ENCODE data around the gene PPP2R2D.

The PPP2R2D gene

DNA sequence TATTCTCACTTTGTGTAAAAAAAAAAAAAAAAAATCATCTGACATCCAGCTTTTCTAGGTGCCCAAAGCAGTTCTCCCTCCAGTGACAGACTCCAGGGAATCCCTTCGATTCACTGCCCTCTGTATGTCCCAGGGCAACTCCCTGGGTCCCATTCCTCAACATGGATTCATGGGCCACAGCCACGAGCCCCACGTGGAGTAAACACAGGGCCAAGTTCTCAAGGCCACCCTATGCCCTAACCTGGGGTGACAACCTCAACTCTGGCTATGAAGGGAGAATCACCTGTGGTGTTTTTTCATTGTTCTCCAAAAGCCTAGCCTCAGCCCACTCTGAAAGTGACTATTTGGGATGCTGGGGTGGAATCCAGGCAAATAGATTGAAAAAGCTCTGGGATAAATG, 77.6 kb downstream of the PPP2R2D start:
- Histone ChIP-seq H2BK5ac (ENCODE audit: low read length) (no peak overlapping the region), H3K4me3 (ENCODE audit: low read length) (no peak overlapping the region), H3K56ac (ENCODE audit: low read length) (no peak overlapping the region), H2BK120ac (ENCODE audit: low read depth, low read length) (no peak overlapping the region), H4K5ac (ENCODE audit: low read length) (peak overlapping the region; percentile 24), H3K4ac (ENCODE audit: low read depth, low read length) (no peak overlapping the region), H4K8ac (ENCODE audit: low read depth, low read length) (no peak overlapping the region), H3K79me2 (ENCODE audit: control insufficient read depth, insufficient read depth, low read length) (no peaks in the 10 kb centered on the region), H2BK15ac (replicated peaks; ENCODE audit: low read depth) (no peak overlapping the region), H3K36me3 (ENCODE audit: control insufficient read depth, insufficient read depth, low read length) (no peaks in the 10 kb centered on the region), H2AK5ac (ENCODE audit: low read length) (no peak overlapping the region), H3K27me3 (ENCODE audit: insufficient read depth, low read length, poor library complexity) (peaks cover 9% of the 10 kb centered on the region), H3K18ac (ENCODE audit: low read length) (no peak overlapping the region), H3K79me1 (ENCODE audit: low read length) (peaks cover 2% of the 10 kb centered on the region), H3K4me1 (ENCODE audit: control insufficient read depth, low read depth, low read length) (peaks cover 9% of the 10 kb centered on the region), H3K9ac (ENCODE audit: low read length) (peak overlapping the region; percentile 10), H3K23ac (ENCODE audit: low read length) (no peak overlapping the region), H3K27ac (ENCODE audit: low read depth, low read length) (no peak overlapping the region), H3K4me2 (ENCODE audit: low read length) (peak overlapping the region; percentile 10)
- no CpG with 5 or more reads among the region's 3 CpGs for WGBS (ENCODE audit: extremely low coverage, insufficient coverage, low lambda C conversion rate)
- DNase-seq, result no peak

DNA sequence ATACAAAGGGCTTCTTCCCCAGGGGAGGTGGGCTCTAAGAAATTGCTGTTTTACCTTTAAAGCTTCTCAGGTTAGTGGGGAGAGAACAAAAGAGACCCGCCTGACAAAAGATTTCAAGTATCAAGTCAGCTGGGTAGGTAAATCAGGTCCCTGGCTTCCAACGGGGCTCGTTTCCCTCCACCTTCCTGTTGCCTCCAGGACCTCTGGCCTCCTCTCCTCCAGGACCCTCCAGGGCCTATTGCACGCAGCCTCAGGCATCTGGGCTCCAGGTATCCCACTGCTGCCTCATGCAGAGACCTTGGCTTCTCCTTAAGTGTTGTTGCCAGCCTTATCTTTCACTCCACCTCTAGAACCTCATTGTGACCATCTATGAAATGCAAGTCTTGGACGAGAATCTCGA, 78.0 kb downstream of the PPP2R2D start:
- Histone ChIP-seq H3K27ac (ENCODE audit: low read depth, low read length) (no peak overlapping the region), H3K56ac (ENCODE audit: low read length) (no peak overlapping the region), H3K27me3 (ENCODE audit: insufficient read depth, low read length, poor library complexity) (peaks cover 14% of the 10 kb centered on the region), H3K23ac (ENCODE audit: low read length) (no peak overlapping the region), H3K4me1 (ENCODE audit: control insufficient read depth, low read depth, low read length) (peaks cover 9% of the 10 kb centered on the region), H3K18ac (ENCODE audit: low read length) (no peak overlapping the region), H3K9ac (ENCODE audit: low read length) (no peak overlapping the region), H3K4ac (ENCODE audit: low read depth, low read length) (no peak overlapping the region), H2BK120ac (ENCODE audit: low read depth, low read length) (no peak overlapping the region), H3K79me1 (ENCODE audit: low read length) (peaks cover 2% of the 10 kb centered on the region), H3K79me2 (ENCODE audit: control insufficient read depth, insufficient read depth, low read length) (no peaks in the 10 kb centered on the region), H4K8ac (ENCODE audit: low read depth, low read length) (no peak overlapping the region), H3K36me3 (ENCODE audit: control insufficient read depth, insufficient read depth, low read length) (no peaks in the 10 kb centered on the region), H2BK15ac (replicated peaks; ENCODE audit: low read depth) (no peak overlapping the region), H3K4me2 (ENCODE audit: low read length) (peak overlapping the region; percentile 10), H4K5ac (ENCODE audit: low read length) (no peak overlapping the region), H2AK5ac (ENCODE audit: low read length) (no peak overlapping the region), H3K4me3 (ENCODE audit: low read length) (no peak overlapping the region), H2BK5ac (ENCODE audit: low read length) (no peak overlapping the region)
- peak; percentile 31 for DNase-seq
- WGBS (ENCODE audit: extremely low coverage, insufficient coverage, low lambda C conversion rate), result no CpG with 5 or more reads among the region's 6 CpGs

DNA sequence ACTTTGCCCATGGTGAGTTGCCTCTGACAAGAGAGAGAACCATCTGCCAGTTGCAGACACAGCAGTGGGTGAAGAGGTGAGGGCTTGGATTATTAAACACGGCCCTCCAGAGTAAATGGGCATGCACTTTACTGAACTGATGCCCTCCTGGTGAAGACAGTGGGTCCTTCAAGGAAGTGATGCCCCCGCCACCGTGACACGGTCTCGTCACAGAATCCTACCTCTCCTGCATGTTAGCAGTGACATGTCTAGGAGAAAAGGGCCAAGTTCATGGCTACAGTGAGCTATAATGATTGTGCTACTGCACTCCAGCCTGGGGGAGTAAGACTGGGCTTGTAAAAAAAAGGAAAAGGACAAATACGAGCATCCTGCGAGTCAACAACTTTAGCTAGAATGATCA, 78.5 kb downstream of the PPP2R2D start:
- WGBS (ENCODE audit: extremely low coverage, insufficient coverage, low lambda C conversion rate), result no CpG with 5 or more reads among the region's 7 CpGs
- no peak for DNase-seq
- no peak overlapping the region for H3K4ac ChIP-seq (ENCODE audit: low read depth, low read length)
- peak overlapping the region; percentile 58 for H3K9ac ChIP-seq (ENCODE audit: low read length)
- H2AK5ac ChIP-seq (ENCODE audit: low read length), result no peak overlapping the region
- H3K36me3 ChIP-seq (ENCODE audit: control insufficient read depth, insufficient read depth, low read length), result no peaks in the 10 kb centered on the region
- no peak overlapping the region for H3K18ac ChIP-seq (ENCODE audit: low read length)
- no peak overlapping the region for H3K4me3 ChIP-seq (ENCODE audit: low read length)
- H3K79me2 ChIP-seq (ENCODE audit: control insufficient read depth, insufficient read depth, low read length), result no peaks in the 10 kb centered on the region
- H3K79me1 ChIP-seq (ENCODE audit: low read length), result peaks cover 2% of the 10 kb centered on the region
- H3K56ac ChIP-seq (ENCODE audit: low read length), result peak overlapping the region; percentile 59
- peak overlapping the region; percentile 29 for H3K4me2 ChIP-seq (ENCODE audit: low read length)
- H2BK120ac ChIP-seq (ENCODE audit: low read depth, low read length), result no peak overlapping the region
- H4K5ac ChIP-seq (ENCODE audit: low read length), result no peak overlapping the region
- H3K23ac ChIP-seq (ENCODE audit: low read length), result no peak overlapping the region
- no peak overlapping the region for H3K27ac ChIP-seq (ENCODE audit: low read depth, low read length)
- H2BK5ac ChIP-seq (ENCODE audit: low read length), result no peak overlapping the region
- peaks cover 17% of the 10 kb centered on the region for H3K27me3 ChIP-seq (ENCODE audit: insufficient read depth, low read length, poor library complexity)
- H2BK15ac ChIP-seq (replicated peaks; ENCODE audit: low read depth), result no peak overlapping the region
- H4K8ac ChIP-seq (ENCODE audit: low read depth, low read length), result no peak overlapping the region
- H3K4me1 ChIP-seq (ENCODE audit: control insufficient read depth, low read depth, low read length), result peaks cover 9% of the 10 kb centered on the region

GRCh38 chr10:131979821-131980270, 79.0 kb downstream of the PPP2R2D start:
- H2BK15ac ChIP-seq (replicated peaks; ENCODE audit: low read depth), result no peak overlapping the region
- H3K36me3 ChIP-seq (ENCODE audit: control insufficient read depth, insufficient read depth, low read length), result no peaks in the 10 kb centered on the region
- peaks cover 18% of the 10 kb centered on the region for H3K27me3 ChIP-seq (ENCODE audit: insufficient read depth, low read length, poor library complexity)
- H3K27ac ChIP-seq (ENCODE audit: low read depth, low read length), result no peak overlapping the region
- H3K4ac ChIP-seq (ENCODE audit: low read depth, low read length), result peak overlapping the region; percentile 49
- no peak overlapping the region for H2AK5ac ChIP-seq (ENCODE audit: low read length)
- peak overlapping the region; percentile 29 for H3K4me2 ChIP-seq (ENCODE audit: low read length)
- H3K56ac ChIP-seq (ENCODE audit: low read length), result peak overlapping the region; percentile 59
- WGBS (ENCODE audit: extremely low coverage, insufficient coverage, low lambda C conversion rate), result no CpG with 5 or more reads among the region's 30 CpGs
- H3K4me1 ChIP-seq (ENCODE audit: control insufficient read depth, low read depth, low read length), result peaks cover 9% of the 10 kb centered on the region
- no peak overlapping the region for H2BK5ac ChIP-seq (ENCODE audit: low read length)
- no peak overlapping the region for H3K18ac ChIP-seq (ENCODE audit: low read length)
- H4K5ac ChIP-seq (ENCODE audit: low read length), result no peak overlapping the region
- H3K4me3 ChIP-seq (ENCODE audit: low read length), result no peak overlapping the region
- H3K79me2 ChIP-seq (ENCODE audit: control insufficient read depth, insufficient read depth, low read length), result no peaks in the 10 kb centered on the region
- no peak overlapping the region for H3K23ac ChIP-seq (ENCODE audit: low read length)
- no peak overlapping the region for H4K8ac ChIP-seq (ENCODE audit: low read depth, low read length)
- peak overlapping the region; percentile 58 for H3K9ac ChIP-seq (ENCODE audit: low read length)
- H2BK120ac ChIP-seq (ENCODE audit: low read depth, low read length), result no peak overlapping the region
- peak; percentile 34 for DNase-seq
- H3K79me1 ChIP-seq (ENCODE audit: low read length), result peaks cover 2% of the 10 kb centered on the region

DNA sequence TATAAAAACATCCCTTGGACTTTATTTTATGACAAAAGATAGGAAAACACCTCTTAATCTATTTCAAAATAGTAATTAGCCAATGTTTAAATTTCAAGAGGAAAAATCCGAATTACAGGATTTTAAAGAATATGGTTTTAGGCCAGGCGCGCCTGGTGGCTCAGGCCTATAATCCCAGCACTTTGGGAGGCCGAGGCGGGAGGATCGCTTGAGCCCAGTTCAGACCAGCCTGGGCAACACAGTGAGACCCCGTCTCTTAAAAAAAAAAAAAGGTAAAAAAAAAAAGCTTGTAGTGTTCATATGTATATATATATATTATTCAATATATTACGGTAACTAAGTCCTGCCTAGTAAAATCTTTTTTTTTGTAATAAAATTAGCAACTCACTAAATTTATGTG, 79.5 kb downstream of the PPP2R2D start:
- H3K4me3 ChIP-seq (ENCODE audit: low read length), result no peak overlapping the region
- peak overlapping the region; percentile 59 for H3K56ac ChIP-seq (ENCODE audit: low read length)
- H3K4me2 ChIP-seq (ENCODE audit: low read length), result no peak overlapping the region
- no peak overlapping the region for H2AK5ac ChIP-seq (ENCODE audit: low read length)
- H4K8ac ChIP-seq (ENCODE audit: low read depth, low read length), result no peak overlapping the region
- H2BK5ac ChIP-seq (ENCODE audit: low read length), result no peak overlapping the region
- H3K23ac ChIP-seq (ENCODE audit: low read length), result no peak overlapping the region
- peak overlapping the region; percentile 49 for H3K4ac ChIP-seq (ENCODE audit: low read depth, low read length)
- DNase-seq, result no peak
- H3K27me3 ChIP-seq (ENCODE audit: insufficient read depth, low read length, poor library complexity), result peaks cover 18% of the 10 kb centered on the region
- no peak overlapping the region for H4K5ac ChIP-seq (ENCODE audit: low read length)
- no peak overlapping the region for H2BK15ac ChIP-seq (replicated peaks; ENCODE audit: low read depth)
- no peaks in the 10 kb centered on the region for H3K79me2 ChIP-seq (ENCODE audit: control insufficient read depth, insufficient read depth, low read length)
- no CpG with 5 or more reads among the region's 8 CpGs for WGBS (ENCODE audit: extremely low coverage, insufficient coverage, low lambda C conversion rate)
- H3K18ac ChIP-seq (ENCODE audit: low read length), result no peak overlapping the region
- H3K27ac ChIP-seq (ENCODE audit: low read depth, low read length), result no peak overlapping the region
- H3K79me1 ChIP-seq (ENCODE audit: low read length), result peaks cover 2% of the 10 kb centered on the region
- peaks cover 9% of the 10 kb centered on the region for H3K4me1 ChIP-seq (ENCODE audit: control insufficient read depth, low read depth, low read length)
- peak overlapping the region; percentile 58 for H3K9ac ChIP-seq (ENCODE audit: low read length)
- no peaks in the 10 kb centered on the region for H3K36me3 ChIP-seq (ENCODE audit: control insufficient read depth, insufficient read depth, low read length)
- no peak overlapping the region for H2BK120ac ChIP-seq (ENCODE audit: low read depth, low read length)

DNA sequence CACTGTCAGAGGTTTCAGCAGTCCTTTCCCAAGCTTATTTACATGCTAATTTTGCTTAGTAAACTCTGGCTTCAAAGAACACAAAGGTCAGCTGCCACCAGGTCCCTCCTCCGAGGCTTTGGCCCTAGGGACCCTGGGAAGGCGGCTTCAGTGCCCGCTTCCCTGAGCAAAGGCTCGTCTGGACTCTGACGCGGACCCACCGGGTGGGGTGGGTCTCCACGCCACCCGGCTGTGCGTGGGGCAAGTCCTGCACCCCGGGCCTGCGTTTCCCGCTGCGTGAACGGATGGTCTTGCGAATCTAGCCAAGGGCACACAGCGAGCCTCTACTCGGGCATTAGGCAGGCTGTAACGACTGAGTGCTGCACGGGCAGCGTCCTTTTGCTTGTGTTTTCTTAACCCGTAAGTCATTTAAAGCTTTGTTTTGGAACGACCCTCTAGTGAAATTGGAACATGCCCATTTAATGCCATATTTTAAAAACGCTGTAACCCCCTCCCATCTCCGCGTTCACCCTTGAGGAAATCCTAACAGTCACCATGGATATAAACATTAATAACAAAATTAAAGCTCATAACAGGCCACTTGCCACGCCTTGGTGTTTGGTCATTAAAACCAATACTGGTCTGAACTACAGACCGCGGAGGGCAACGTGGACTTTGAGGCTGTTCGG, 80.1 kb downstream of the PPP2R2D start:
- H3K9ac ChIP-seq (ENCODE audit: low read length), result peak overlapping the region; percentile 87
- peaks cover 18% of the 10 kb centered on the region for H3K27me3 ChIP-seq (ENCODE audit: insufficient read depth, low read length, poor library complexity)
- H3K27ac ChIP-seq (ENCODE audit: low read depth, low read length), result no peak overlapping the region
- H3K4ac ChIP-seq (ENCODE audit: low read depth, low read length), result no peak overlapping the region
- no peak overlapping the region for H2BK5ac ChIP-seq (ENCODE audit: low read length)
- peak overlapping the region; percentile 75 for H3K4me3 ChIP-seq (ENCODE audit: low read length)
- no peak overlapping the region for H2AK5ac ChIP-seq (ENCODE audit: low read length)
- DNase-seq, result peak; percentile 46
- H3K79me2 ChIP-seq (ENCODE audit: control insufficient read depth, insufficient read depth, low read length), result no peaks in the 10 kb centered on the region
- no peak overlapping the region for H2BK15ac ChIP-seq (replicated peaks; ENCODE audit: low read depth)
- peak overlapping the region; percentile 75 for H3K23ac ChIP-seq (ENCODE audit: low read length)
- peaks cover 9% of the 10 kb centered on the region for H3K4me1 ChIP-seq (ENCODE audit: control insufficient read depth, low read depth, low read length)
- H2BK120ac ChIP-seq (ENCODE audit: low read depth, low read length), result no peak overlapping the region
- peak overlapping the region; percentile 24 for H3K18ac ChIP-seq (ENCODE audit: low read length)
- no CpG with 5 or more reads among the region's 31 CpGs for WGBS (ENCODE audit: extremely low coverage, insufficient coverage, low lambda C conversion rate)
- no peak overlapping the region for H4K5ac ChIP-seq (ENCODE audit: low read length)
- peak overlapping the region; percentile 74 for H3K4me2 ChIP-seq (ENCODE audit: low read length)
- H4K8ac ChIP-seq (ENCODE audit: low read depth, low read length), result no peak overlapping the region
- no peaks in the 10 kb centered on the region for H3K36me3 ChIP-seq (ENCODE audit: control insufficient read depth, insufficient read depth, low read length)
- H3K56ac ChIP-seq (ENCODE audit: low read length), result peak overlapping the region; percentile 93
- H3K79me1 ChIP-seq (ENCODE audit: low read length), result no peaks in the 10 kb centered on the region

All from mesendoderm (in vitro differentiated cells).